Endothelial cell of umbilical vein (primary cell): ENCODE results near the gene LTF. TPM values are rescaled to one million over a fixed set of nuclear protein-coding genes. Genes with fewer than 3 reads are reported as not detected.
A peak's percentile ranks its signal among the peaks of the same experiment; 100 is the strongest.

ENCODE experiments used
- BruUV-seq: library from RNA; stranded (reverse); fragments of 400-500 nt; replicated peaks from 2 replicates; lab custom pipeline; 2021; lab: Mats Ljungman, UMichigan
- CTCF ChIA-PET: fragments of 300-600, 350-600 bp; sonication (Branson Sonifier 250); formaldehyde crosslinking; loops from one replicate; lab custom pipeline; 2021; ENCODE audit warnings: antibody characterized with exemption, inconsistent platforms; lab: Charles Lee
- POLR2A ChIA-PET: fragments of 300-600, 350-600 bp; sonication (Branson Sonifier 250); formaldehyde crosslinking; loops from one replicate; lab custom pipeline; 2021; ENCODE audit warnings: antibody characterized with exemption, inconsistent platforms; lab: Charles Lee
- DNase-seq: peaks from one replicate; pipeline ENCODE4 v3.0.0-alpha.2; 2011; ENCODE audit warnings: low read depth, low spot score
- FAIRE-seq: peaks from 2 replicates; lab custom pipeline; 2011; peaks lifted over from hg19 to GRCh38; lab: Jason Lieb, UNC
- H2AFZ ChIP-seq: 2 replicates; pipeline ENCODE4 v1.6.0; 2012; ENCODE audit warnings: low read depth, low read length, control low read depth, inconsistent platforms
- H3K27ac ChIP-seq: 2 replicates; pipeline ENCODE4 v1.5.1; 2011; ENCODE audit warnings: low read depth, mild to moderate bottlenecking, control low read depth, low read length, moderate library complexity; ENCODE audit not compliant: insufficient read depth
- H3K27me3 ChIP-seq, 2 experiments: 2 replicates each; pipeline versions ENCODE4 v1.6.0 to v1.6.1; 2011; ENCODE audit warnings: low read length in 2 of 2, mixed read lengths in 1 of 2; ENCODE audit not compliant: control insufficient read depth in 2 of 2, insufficient read depth in 2 of 2
- H3K36me3 ChIP-seq, 2 experiments: 2 replicates in 1 of 2; 3 replicates in 1 of 2; pipeline ENCODE4 v1.5.1; 2011; ENCODE audit warnings: low read length in 2 of 2, mild to moderate bottlenecking in 1 of 2, moderate library complexity in 1 of 2; ENCODE audit not compliant: control insufficient read depth in 2 of 2, insufficient read depth in 2 of 2; ENCODE audit errors: extremely low read depth in 1 of 2
- H3K4me1 ChIP-seq: 3 replicates; pipeline ENCODE4 v1.5.1; 2011; ENCODE audit warnings: mild to moderate bottlenecking, low read length; ENCODE audit not compliant: control insufficient read depth, insufficient read depth; ENCODE audit errors: extremely low read depth
- H3K4me2 ChIP-seq: 2 replicates; pipeline ENCODE4 v1.6.1; 2011; ENCODE audit warnings: low read length, control low read depth, mixed read lengths; ENCODE audit not compliant: insufficient read depth
- H3K4me3 ChIP-seq, 3 experiments: fragments of 200-600 bp in 1 of 3; sonication (generic), shearing (Covaris generic) in 1 of 3; replicated peaks in 1 of 3; 2 replicates each; pipeline ENCODE4 v1.5.1; 2011 to 2016; ENCODE audit warnings: control low read depth in 3 of 3, low read length in 3 of 3, mild to moderate bottlenecking in 2 of 3, inconsistent platforms in 1 of 3, low read depth in 1 of 3, moderate library complexity in 1 of 3; ENCODE audit not compliant: insufficient read depth in 1 of 3
- H3K79me2 ChIP-seq: 2 replicates; pipeline ENCODE4 v1.6.0; 2012; ENCODE audit warnings: low read length, inconsistent platforms; ENCODE audit not compliant: control insufficient read depth, insufficient read depth
- H3K9ac ChIP-seq: replicated peaks from 2 replicates; pipeline ENCODE3; 2011; ENCODE audit warnings: low read length, control low read depth; ENCODE audit not compliant: insufficient read depth; ENCODE audit errors: extremely low read depth
- H3K9me1 ChIP-seq: replicated peaks from 3 replicates; pipeline ENCODE4 v1.6.0; 2011; ENCODE audit warnings: mild to moderate bottlenecking, low read length; ENCODE audit not compliant: control insufficient read depth, insufficient read depth; ENCODE audit errors: extremely low read depth
- H3K9me3 ChIP-seq: replicated peaks from 2 replicates; pipeline ENCODE4 v1.5.1; 2012; ENCODE audit warnings: low read length, inconsistent platforms; ENCODE audit not compliant: control insufficient read depth, insufficient read depth
- H4K20me1 ChIP-seq: replicated peaks from 2 replicates; pipeline ENCODE3; 2011; ENCODE audit warnings: mild to moderate bottlenecking, low read length; ENCODE audit not compliant: control insufficient read depth, insufficient read depth; ENCODE audit errors: extremely low read depth
- EZH2 ChIP-seq: IDR thresholded peaks from 2 replicates; pipeline ENCODE4 v1.6.1; 2012; ENCODE audit warnings: borderline replicate concordance, low read depth, mild to moderate bottlenecking, moderate library complexity, low read length, inconsistent platforms; ENCODE audit not compliant: severe bottlenecking
- FOS ChIP-seq: IDR thresholded peaks from 2 replicates; pipeline ENCODE4 v1.6.1; 2011; ENCODE audit warnings: mild to moderate bottlenecking, low read length, moderate library complexity, borderline replicate concordance; ENCODE audit not compliant: insufficient read depth
- GATA2 ChIP-seq: IDR thresholded peaks from 2 replicates; pipeline ENCODE4 v1.7.0; 2011; ENCODE audit warnings: low read depth, mild to moderate bottlenecking, moderate library complexity, mixed read lengths, low read length; ENCODE audit not compliant: insufficient read length, insufficient read depth
- JUN ChIP-seq: IDR thresholded peaks from 2 replicates; pipeline ENCODE4 v1.6.1; 2011; ENCODE audit warnings: borderline replicate concordance, low read depth; ENCODE audit not compliant: insufficient read length, insufficient read depth
- MYC ChIP-seq: IDR thresholded peaks from one replicate; pipeline ENCODE4 v1.6.1; 2011; ENCODE audit warnings: mild to moderate bottlenecking, low read depth, low read length
- POLR2A ChIP-seq: IDR thresholded peaks from 2 replicates; pipeline ENCODE4 v1.6.1; 2012; ENCODE audit warnings: low read depth, mild to moderate bottlenecking, control low read depth, low read length
- POLR2AphosphoS5 ChIP-seq: IDR thresholded peaks from 2 replicates; pipeline ENCODE4 v1.6.1; 2012; ENCODE audit warnings: low read depth, mild to moderate bottlenecking, control low read depth, low read length, moderate library complexity; ENCODE audit not compliant: insufficient read depth
- dilution Hi-C: fragments of 300-500 bp; cut with MboI; formaldehyde crosslinking; loops from one replicate; pipeline ENCODE4 v1.15.0; 2019; ENCODE audit warnings: low sequenced_read_pairs; ENCODE audit not compliant: extremely low pct_ligation_motif_present
- intact Hi-C: fragments of 100-400 bp; cut with micrococcal nuclease; formaldehyde crosslinking; loops from one replicate; pipeline ENCODE4 v1.10.0; 2022
- polyA plus RNA-seq, 4 experiments: library from polyadenylated mRNA; depleted of rRNA in 3 of 4; stranded (reverse) in 3 of 4; unstranded in 1 of 4; fragments of >200 nt; gene quantifications; 2 replicates each; pipeline versions ENCODE4 v1.2.1 to v1.2.3, GENCODE V29; 2011 to 2012; ENCODE audit warnings: missing spikeins in 1 of 4
- total RNA-seq: library from RNA; stranded (reverse); gene quantifications from 2 replicates; pipeline ENCODE4 v1.2.3, GENCODE V29; 2021
- TF ChIP-seq, protein P1 (sequence below): IDR thresholded peaks from 2 replicates; pipeline ENCODE4 v1.6.1; 2011; ENCODE audit not compliant: insufficient read depth, insufficient read length
- TF ChIP-seq, protein P2 (sequence below), 2 donors: IDR thresholded peaks; 1 replicate in 1 of 2; 2 replicates in 1 of 2; pipeline ENCODE4 v1.5.1; 2011; ENCODE audit warnings: low read length in 2 of 2, mild to moderate bottlenecking in 2 of 2, moderate library complexity in 2 of 2, control low read depth in 1 of 2, inconsistent platforms in 1 of 2, low read depth in 1 of 2; ENCODE audit not compliant: insufficient read depth in 1 of 2; ENCODE audit errors: extremely low read depth in 1 of 2

LTF gene
- total and polyA plus RNA-seq, 2 donors (not counting 3 experiments of a cell fraction or from before 2014, with no cell fraction given), result not detected

DNA sequence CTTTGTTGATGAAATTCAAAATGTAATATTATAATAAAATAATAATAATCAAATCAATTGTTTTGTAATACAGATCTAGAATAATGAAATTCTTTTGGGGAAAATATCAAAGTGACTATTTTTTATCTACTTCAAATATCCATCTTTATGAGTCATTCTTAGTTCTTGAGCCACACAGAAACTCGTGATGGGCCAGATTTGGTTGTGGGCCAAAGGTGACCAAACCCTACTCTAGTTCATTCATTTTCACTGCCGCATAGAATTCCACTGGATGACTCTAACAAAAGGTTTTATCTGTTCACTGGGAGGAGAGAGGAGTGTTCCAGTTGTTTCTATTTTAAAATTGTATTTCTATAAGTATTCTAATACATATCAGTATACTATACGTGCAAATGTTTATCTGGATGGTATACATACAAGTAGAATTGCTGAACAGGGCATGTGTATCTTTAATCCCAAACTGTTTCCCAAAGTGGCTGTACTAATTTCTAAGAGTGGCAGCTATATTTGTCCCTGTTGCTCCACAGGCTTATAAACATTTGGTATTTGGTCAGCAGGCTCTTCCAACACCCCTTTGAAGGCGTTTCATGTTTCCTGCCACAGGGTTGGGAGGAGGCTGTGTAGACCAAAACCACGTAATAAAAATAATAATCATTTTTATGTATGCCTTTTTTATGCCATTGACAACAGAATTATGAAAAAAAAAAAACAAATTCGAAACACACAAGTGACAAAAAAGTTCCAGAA is 25.8 kb upstream of the LTF start:
- FAIRE-seq (no peak), DNase-seq (no peak)
- Histone ChIP-seq H3K4me1 (peaks cover 2% of the 10 kb centered on the region), H3K27me3 (peaks cover 2 to 7% of the 10 kb centered on the region in 2 experiments), H3K36me3 (no peaks in the 10 kb centered on the region), H3K27ac (no peak overlapping the region), H4K20me1 (no peaks in the 10 kb centered on the region), H2AFZ (peak overlapping the region; percentile 67), H3K4me2 (no peak overlapping the region), H3K9ac (no peak overlapping the region), H3K79me2 (no peaks in the 10 kb centered on the region), H3K9me1 (no peaks in the 10 kb centered on the region), H3K4me3 (no peak overlapping the region), H3K9me3 (no peaks in the 10 kb centered on the region)
- BruUV-seq, result no TSS peak
- intact Hi-C loops, result no loop called here
- ChIA-PET POLR2A (no interaction called here), CTCF (interaction anchor here (1.1 to 4.9 kb wide), 8 partner anchors 8 to 140 kb away, joined by 4 to 260 read pairs (median 35); partner anchors contain the start of genes LRRC2 and RTP3)
- TF ChIP-seq MYC, result no peak
- dilution Hi-C loops, result no loop called here

DNA sequence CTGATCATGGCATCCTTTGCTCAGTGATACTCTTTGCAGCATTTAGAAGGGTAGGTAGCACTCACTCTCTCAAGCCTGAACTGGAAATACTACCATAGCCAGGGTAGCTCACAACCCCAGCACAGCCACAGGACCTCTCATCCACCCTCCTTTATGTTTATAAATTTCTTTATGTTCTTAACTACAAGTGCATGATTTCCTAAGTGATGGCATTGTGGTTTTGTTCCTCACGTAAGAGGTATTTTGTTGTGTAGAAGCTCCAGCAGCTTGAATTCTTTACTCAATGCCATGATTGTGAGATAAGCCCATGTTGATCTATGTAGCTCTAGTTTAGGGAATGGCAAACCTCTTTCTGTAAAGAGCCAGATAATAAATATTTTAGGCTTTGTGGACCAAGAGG is 25.2 kb upstream of the LTF start:
- ChIA-PET POLR2A (interaction anchor here (1.9 kb wide), 1 partner anchor 69 kb away, joined by 5 read pairs; no protein-coding TSS in a partner anchor), CTCF (interaction anchor here (0.9 to 4.9 kb wide), 25 partner anchors 8 to 206 kb away, joined by 3 to 260 read pairs (median 15); partner anchors contain the start of genes LRRC2 and RTP3)
- no peak overlapping the region for H3K9ac ChIP-seq
- FAIRE-seq (no peak), DNase-seq (no peak)
- no peak overlapping the region for H3K4me2 ChIP-seq
- no peaks in the 10 kb centered on the region for H3K9me1 ChIP-seq
- H3K79me2 ChIP-seq, result no peaks in the 10 kb centered on the region
- no TSS peak for BruUV-seq
- intact Hi-C loops, result loop anchor here (10.0 kb wide), 1 partner anchor 405 kb away; no protein-coding TSS in a partner anchor
- no peak overlapping the region for H3K4me3 ChIP-seq
- no peaks in the 10 kb centered on the region for H3K9me3 ChIP-seq
- no peaks in the 10 kb centered on the region for H4K20me1 ChIP-seq
- H3K36me3 ChIP-seq, result no peaks in the 10 kb centered on the region
- TF ChIP-seq, protein P1, sequence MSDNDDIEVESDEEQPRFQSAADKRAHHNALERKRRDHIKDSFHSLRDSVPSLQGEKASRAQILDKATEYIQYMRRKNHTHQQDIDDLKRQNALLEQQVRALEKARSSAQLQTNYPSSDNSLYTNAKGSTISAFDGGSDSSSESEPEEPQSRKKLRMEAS, result no peak
- TF ChIP-seq POLR2AphosphoS5 (no peak), EZH2 (no peak), POLR2A (no peak), FOS (no peak), MYC (no peak), GATA2 (no peak), JUN (no peak)
- TF ChIP-seq, protein P2, sequence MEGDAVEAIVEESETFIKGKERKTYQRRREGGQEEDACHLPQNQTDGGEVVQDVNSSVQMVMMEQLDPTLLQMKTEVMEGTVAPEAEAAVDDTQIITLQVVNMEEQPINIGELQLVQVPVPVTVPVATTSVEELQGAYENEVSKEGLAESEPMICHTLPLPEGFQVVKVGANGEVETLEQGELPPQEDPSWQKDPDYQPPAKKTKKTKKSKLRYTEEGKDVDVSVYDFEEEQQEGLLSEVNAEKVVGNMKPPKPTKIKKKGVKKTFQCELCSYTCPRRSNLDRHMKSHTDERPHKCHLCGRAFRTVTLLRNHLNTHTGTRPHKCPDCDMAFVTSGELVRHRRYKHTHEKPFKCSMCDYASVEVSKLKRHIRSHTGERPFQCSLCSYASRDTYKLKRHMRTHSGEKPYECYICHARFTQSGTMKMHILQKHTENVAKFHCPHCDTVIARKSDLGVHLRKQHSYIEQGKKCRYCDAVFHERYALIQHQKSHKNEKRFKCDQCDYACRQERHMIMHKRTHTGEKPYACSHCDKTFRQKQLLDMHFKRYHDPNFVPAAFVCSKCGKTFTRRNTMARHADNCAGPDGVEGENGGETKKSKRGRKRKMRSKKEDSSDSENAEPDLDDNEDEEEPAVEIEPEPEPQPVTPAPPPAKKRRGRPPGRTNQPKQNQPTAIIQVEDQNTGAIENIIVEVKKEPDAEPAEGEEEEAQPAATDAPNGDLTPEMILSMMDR (IDR thresholded peaks at IDR 0.05; ENCODE audit: extremely low read depth in 1 of 2, insufficient read depth in 1 of 2, low read depth in 1 of 2, low read length in 2 of 2), result no peak
- dilution Hi-C loops, result no loop called here
- H2AFZ ChIP-seq, result no peak overlapping the region
- peaks cover 2% of the 10 kb centered on the region for H3K4me1 ChIP-seq
- H3K27ac ChIP-seq, result no peak overlapping the region
- H3K27me3 ChIP-seq, result peaks cover 2 to 7% of the 10 kb centered on the region in 2 experiments
